ENCODE data around the gene ATP2C1. TPM values are rescaled to one million over a fixed set of nuclear protein-coding genes. Genes with fewer than 3 reads are reported as not detected.

Gene ATP2C1
- total and polyA plus RNA-seq, 2 experiments from 2014 or later = 31.5 to 99.4 TPM

GRCh38 chr3:130906374-130906995 is 12.6 kb downstream of the ATP2C1 start:
- DNase-seq (ENCODE audit: low spot score) = no peak
- peak overlapping the region; percentile 61 for H3K27ac ChIP-seq
- H3K4me3 ChIP-seq = no peak overlapping the region
- H2AFZ ChIP-seq = no peak overlapping the region
- H3K9me2 ChIP-seq (replicated peaks; ENCODE audit: insufficient read depth) = no peaks in the 10 kb centered on the region
- H3K4me2 ChIP-seq = no peak overlapping the region
- peaks cover 12% of the 10 kb centered on the region for H4K20me1 ChIP-seq (ENCODE audit: insufficient read depth, poor library complexity, severe bottlenecking)
- no peaks in the 10 kb centered on the region for H3K9me3 ChIP-seq (ENCODE audit: low read depth)
- TF ChIP-seq CTCF (IDR thresholded peaks at IDR 0.05; ENCODE audit: poor library complexity) (no peak), EZH2 (IDR thresholded peaks at IDR 0.05; ENCODE audit: borderline replicate concordance) (no peak), EZH2phosphoT487 (IDR thresholded peaks at IDR 0.05; ENCODE audit: low read depth, severe bottlenecking, unreplicated experiment) (no peak)
- peaks cover 13% of the 10 kb centered on the region for H3K4me1 ChIP-seq (ENCODE audit: insufficient read depth)
- WGBS (ENCODE audit: low lambda C conversion rate, missing lambda C conversion rate) = 92% methylated on average over 3 of the region's 3 CpGs
- H3K27me3 ChIP-seq = no peaks in the 10 kb centered on the region
- H3K79me2 ChIP-seq = peaks cover 80% of the 10 kb centered on the region
- H3K36me3 ChIP-seq (replicated peaks; ENCODE audit: insufficient read depth, low read depth) = no peaks in the 10 kb centered on the region

GRCh38 chr3:130907500-130907899 is 13.6 kb downstream of the ATP2C1 start:
- no peaks in the 10 kb centered on the region for H3K27me3 ChIP-seq
- no peak overlapping the region for H3K4me3 ChIP-seq
- H3K27ac ChIP-seq = no peak overlapping the region
- peaks cover 13% of the 10 kb centered on the region for H3K4me1 ChIP-seq (ENCODE audit: insufficient read depth)
- no peaks in the 10 kb centered on the region for H3K9me3 ChIP-seq (ENCODE audit: low read depth)
- no peaks in the 10 kb centered on the region for H3K36me3 ChIP-seq (replicated peaks; ENCODE audit: insufficient read depth, low read depth)
- no peak for DNase-seq (ENCODE audit: low spot score)
- TF ChIP-seq EZH2 (IDR thresholded peaks at IDR 0.05; ENCODE audit: borderline replicate concordance) = no peak
- no peak for TF ChIP-seq CTCF (IDR thresholded peaks at IDR 0.05; ENCODE audit: poor library complexity)
- no peak for TF ChIP-seq EZH2phosphoT487 (IDR thresholded peaks at IDR 0.05; ENCODE audit: low read depth, severe bottlenecking, unreplicated experiment)
- no peak overlapping the region for H2AFZ ChIP-seq
- H4K20me1 ChIP-seq (ENCODE audit: insufficient read depth, poor library complexity, severe bottlenecking) = peaks cover 8% of the 10 kb centered on the region
- no peaks in the 10 kb centered on the region for H3K9me2 ChIP-seq (replicated peaks; ENCODE audit: insufficient read depth)
- peaks cover 71% of the 10 kb centered on the region for H3K79me2 ChIP-seq
- H3K4me2 ChIP-seq = no peak overlapping the region

GRCh38 chr3:130907966-130908365 is 14.1 kb downstream of the ATP2C1 start:
- H4K20me1 ChIP-seq (ENCODE audit: insufficient read depth, poor library complexity, severe bottlenecking) = peaks cover 5% of the 10 kb centered on the region
- TF ChIP-seq EZH2phosphoT487 (IDR thresholded peaks at IDR 0.05; ENCODE audit: low read depth, severe bottlenecking, unreplicated experiment) = no peak
- no peak for TF ChIP-seq CTCF (IDR thresholded peaks at IDR 0.05; ENCODE audit: poor library complexity)
- TF ChIP-seq EZH2 (IDR thresholded peaks at IDR 0.05; ENCODE audit: borderline replicate concordance) = no peak
- no peak overlapping the region for H2AFZ ChIP-seq
- H3K27ac ChIP-seq = no peak overlapping the region
- H3K4me1 ChIP-seq (ENCODE audit: insufficient read depth) = peaks cover 13% of the 10 kb centered on the region
- H3K27me3 ChIP-seq = no peaks in the 10 kb centered on the region
- no peaks in the 10 kb centered on the region for H3K9me2 ChIP-seq (replicated peaks; ENCODE audit: insufficient read depth)
- no peak overlapping the region for H3K4me2 ChIP-seq
- DNase-seq (ENCODE audit: low spot score) = no peak
- H3K4me3 ChIP-seq = no peak overlapping the region
- peaks cover 66% of the 10 kb centered on the region for H3K79me2 ChIP-seq
- no peaks in the 10 kb centered on the region for H3K9me3 ChIP-seq (ENCODE audit: low read depth)
- H3K36me3 ChIP-seq (replicated peaks; ENCODE audit: insufficient read depth, low read depth) = no peaks in the 10 kb centered on the region

Data from hepatocyte (in vitro differentiated cells).